IPS-15b (cell line): ENCODE data around the gene ALDH1B1.

ENCODE experiments used
- H3K27me3 ChIP-seq: one replicate; pipeline ENCODE4 v1.6.1; 2013; ENCODE audit warnings: low read length; ENCODE audit not compliant: control insufficient read depth, insufficient read depth
- H3K36me3 ChIP-seq: one replicate; pipeline ENCODE4 v1.6.1; 2013; ENCODE audit warnings: low read length; ENCODE audit not compliant: control insufficient read depth, insufficient read depth
- H3K4me1 ChIP-seq: one replicate; pipeline ENCODE4 v1.6.1; 2013; ENCODE audit warnings: mild to moderate bottlenecking, low read length; ENCODE audit not compliant: control insufficient read depth, insufficient read depth
- H3K4me3 ChIP-seq: one replicate; pipeline ENCODE4 v1.5.1; 2013; ENCODE audit warnings: low read depth, low read length
- H3K9ac ChIP-seq: one replicate; pipeline ENCODE4 v1.6.1; 2013; ENCODE audit warnings: low read depth, mild to moderate bottlenecking, low read length
- H3K9me3 ChIP-seq: one replicate; pipeline ENCODE4 v1.6.1; 2013; ENCODE audit warnings: mild to moderate bottlenecking, low read length; ENCODE audit not compliant: control insufficient read depth, insufficient read depth

Gene ALDH1B1

DNA sequence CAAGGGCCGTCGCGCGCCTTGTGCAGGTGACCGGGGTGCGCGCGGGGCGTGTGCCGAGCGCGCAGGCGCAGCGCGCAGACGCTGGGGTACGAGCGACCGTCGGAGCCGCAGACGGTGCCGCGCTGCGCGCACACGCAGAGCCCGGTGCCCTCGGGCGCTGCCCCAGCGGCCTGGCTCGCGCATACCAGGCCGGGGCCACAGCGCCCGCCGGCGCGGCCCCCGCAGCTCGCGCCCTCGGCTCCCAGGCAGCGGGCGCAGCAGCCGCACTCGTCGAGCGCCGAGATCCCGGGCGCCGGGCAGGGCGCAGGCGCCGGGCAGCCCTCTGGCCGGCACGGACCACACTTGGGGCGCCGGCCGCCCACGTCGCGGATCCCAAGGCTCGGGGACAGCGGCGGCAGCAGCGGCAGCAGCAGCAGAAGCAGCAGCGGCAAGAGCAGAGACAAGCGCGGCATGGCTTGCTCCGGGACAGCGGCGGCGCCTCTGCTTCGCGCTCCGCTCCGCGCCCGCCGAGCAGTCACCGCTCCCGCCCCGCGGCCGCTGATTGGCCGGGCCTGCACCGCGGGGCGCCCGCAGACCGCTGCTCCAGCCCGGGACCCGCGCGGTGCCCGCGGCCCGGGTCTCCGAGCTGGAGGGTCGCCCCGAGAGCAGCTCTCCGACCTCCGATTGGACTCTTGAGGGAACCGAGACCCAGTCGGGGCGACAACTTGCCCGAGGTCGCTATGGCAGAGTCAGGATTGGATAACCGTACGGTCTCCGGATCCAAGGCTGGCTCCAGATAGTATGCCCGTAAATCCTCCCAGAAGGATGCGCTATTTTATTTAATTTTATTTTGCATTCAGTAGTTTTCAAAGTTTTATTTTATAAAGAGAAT is 31.7 kb downstream of the ALDH1B1 start, which contains the start of gene IGFBPL1:
Gene IGFBPL1 (minus strand): TSS at position 482 of the 871 bp plus-strand sequence. CDS start 30 bp downstream, at position 452.
- no peak within 1 kb of the TSS for H3K9ac ChIP-seq
- no peaks in the 10 kb centered on the region for H3K9me3 ChIP-seq
- H3K27me3 ChIP-seq, result peaks cover 49% of the 10 kb centered on the region
- H3K36me3 ChIP-seq, result no peaks in the 10 kb centered on the region
- H3K4me3 ChIP-seq, result peak within 1 kb of the TSS; percentile 60
- peaks cover 6% of the 10 kb centered on the region for H3K4me1 ChIP-seq

GRCh38 chr9:38424918-38425317 is 32.4 kb downstream of the ALDH1B1 start:
- Histone ChIP-seq H3K27me3 (peaks cover 51% of the 10 kb centered on the region), H3K9me3 (no peaks in the 10 kb centered on the region), H3K4me1 (peaks cover 6% of the 10 kb centered on the region), H3K4me3 (peak overlapping the region; percentile 60), H3K36me3 (no peaks in the 10 kb centered on the region), H3K9ac (no peak overlapping the region)

DNA sequence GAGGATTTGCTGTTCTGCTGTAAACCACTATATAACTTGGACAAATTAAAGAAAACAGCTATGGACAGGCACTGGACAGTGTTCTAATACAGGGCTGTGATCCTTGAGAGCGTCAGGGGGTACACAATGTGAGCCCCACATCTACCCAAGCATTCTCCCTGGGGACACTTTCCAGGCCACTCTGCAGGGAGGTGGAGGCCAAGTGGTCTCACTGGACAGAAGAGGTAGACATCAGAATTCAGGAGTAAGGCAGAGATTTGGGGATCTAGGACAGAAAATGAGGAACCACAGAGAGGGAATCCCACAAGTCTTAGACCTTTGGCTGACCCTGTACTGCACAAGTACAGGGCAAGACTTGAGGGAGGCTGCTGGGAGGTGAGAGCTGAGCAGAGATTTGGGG is 35.6 kb downstream of the ALDH1B1 start:
- H3K4me3 ChIP-seq, result no peak overlapping the region
- no peak overlapping the region for H3K9ac ChIP-seq
- H3K36me3 ChIP-seq, result no peaks in the 10 kb centered on the region
- H3K27me3 ChIP-seq, result peaks cover 54% of the 10 kb centered on the region
- H3K9me3 ChIP-seq, result no peaks in the 10 kb centered on the region
- peaks cover 4% of the 10 kb centered on the region for H3K4me1 ChIP-seq

GRCh38 chr9:38431116-38431515 is 38.6 kb downstream of the ALDH1B1 start:
- no peaks in the 10 kb centered on the region for H3K36me3 ChIP-seq
- peaks cover 31% of the 10 kb centered on the region for H3K27me3 ChIP-seq
- no peaks in the 10 kb centered on the region for H3K9me3 ChIP-seq
- H3K4me3 ChIP-seq, result no peak overlapping the region
- H3K4me1 ChIP-seq, result no peaks in the 10 kb centered on the region
- no peak overlapping the region for H3K9ac ChIP-seq

GRCh38 chr9:38432922-38433510 is 40.5 kb downstream of the ALDH1B1 start:
- H3K36me3 ChIP-seq, result no peaks in the 10 kb centered on the region
- H3K4me1 ChIP-seq, result peaks cover 2% of the 10 kb centered on the region
- no peaks in the 10 kb centered on the region for H3K9me3 ChIP-seq
- H3K4me3 ChIP-seq, result no peak overlapping the region
- H3K27me3 ChIP-seq, result peaks cover 16% of the 10 kb centered on the region
- no peak overlapping the region for H3K9ac ChIP-seq

DNA sequence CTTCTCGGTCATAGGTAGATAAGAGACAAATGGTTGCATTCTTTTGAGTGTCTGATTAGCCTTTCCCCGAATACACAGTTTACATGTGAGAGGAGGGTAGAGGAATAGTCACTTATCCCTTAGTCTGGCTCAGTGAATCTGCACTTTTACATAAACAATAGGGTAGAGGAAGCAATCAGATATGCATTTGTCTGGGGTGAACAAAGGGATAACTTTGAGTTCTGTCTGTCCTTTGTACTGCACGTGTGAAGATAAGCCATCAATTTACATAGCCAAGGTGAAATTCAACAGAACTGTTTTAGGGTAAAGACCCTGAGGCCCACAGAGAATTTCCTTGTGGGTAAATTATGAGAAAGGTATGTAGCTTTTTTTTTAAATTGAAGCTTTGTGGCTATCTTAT is 41.9 kb downstream of the ALDH1B1 start:
- H3K9ac ChIP-seq, result no peak overlapping the region
- peaks cover 2% of the 10 kb centered on the region for H3K4me1 ChIP-seq
- no peak overlapping the region for H3K4me3 ChIP-seq
- peaks cover 12% of the 10 kb centered on the region for H3K27me3 ChIP-seq
- H3K36me3 ChIP-seq, result no peaks in the 10 kb centered on the region
- H3K9me3 ChIP-seq, result no peaks in the 10 kb centered on the region

- H3K4me1 ChIP-seq, result peaks cover 2% of the 10 kb centered on the region
- H3K9ac ChIP-seq, result no peak overlapping the region
- H3K36me3 ChIP-seq, result no peaks in the 10 kb centered on the region
- H3K9me3 ChIP-seq, result no peaks in the 10 kb centered on the region
- peaks cover 9% of the 10 kb centered on the region for H3K27me3 ChIP-seq
- H3K4me3 ChIP-seq, result no peak overlapping the region
These were observed 42.4 kb downstream of the ALDH1B1 start for GRCh38 chr9:38434853-38435252.

DNA sequence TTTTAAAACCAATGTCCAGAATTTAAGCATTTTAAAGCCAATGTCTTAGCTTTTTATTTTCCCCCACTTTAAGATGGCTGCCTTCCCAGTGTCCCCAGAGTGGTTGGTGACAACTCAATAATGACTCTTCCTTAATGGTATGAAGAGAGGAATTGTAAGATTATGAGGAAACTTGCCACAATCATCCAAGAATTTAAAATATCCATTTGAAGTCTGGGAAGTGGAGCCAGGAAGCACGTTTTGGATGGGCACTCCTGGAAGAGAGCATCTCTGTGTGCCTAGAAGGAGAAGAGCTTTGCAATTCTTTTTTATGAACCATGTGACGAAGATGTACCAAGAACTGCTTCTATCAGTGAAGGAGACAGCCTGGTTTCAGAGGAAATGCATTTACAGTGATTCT is 43.0 kb downstream of the ALDH1B1 start:
- Histone ChIP-seq H3K9ac (no peak overlapping the region), H3K4me3 (no peak overlapping the region), H3K9me3 (no peaks in the 10 kb centered on the region), H3K36me3 (no peaks in the 10 kb centered on the region), H3K27me3 (peaks cover 7% of the 10 kb centered on the region), H3K4me1 (peaks cover 2% of the 10 kb centered on the region)

- Histone ChIP-seq H3K9me3 (no peaks in the 10 kb centered on the region), H3K4me1 (peaks cover 2% of the 10 kb centered on the region), H3K9ac (no peak overlapping the region), H3K4me3 (no peak overlapping the region), H3K36me3 (no peaks in the 10 kb centered on the region), H3K27me3 (peaks cover 7% of the 10 kb centered on the region)
These were observed 44.2 kb downstream of the ALDH1B1 start for GRCh38 chr9:38436708-38437107.

- Histone ChIP-seq H3K27me3 (peaks cover under 1% of the 10 kb centered on the region), H3K9me3 (no peaks in the 10 kb centered on the region), H3K4me1 (peaks cover 2% of the 10 kb centered on the region), H3K36me3 (no peaks in the 10 kb centered on the region), H3K9ac (no peak overlapping the region), H3K4me3 (no peak overlapping the region)
These were observed 44.8 kb downstream of the ALDH1B1 start for GRCh38 chr9:38437193-38437823.

GRCh38 chr9:38439291-38439915 is 46.9 kb downstream of the ALDH1B1 start:
- Histone ChIP-seq H3K4me3 (no peak overlapping the region), H3K36me3 (no peaks in the 10 kb centered on the region), H3K9ac (no peak overlapping the region), H3K4me1 (peaks cover 2% of the 10 kb centered on the region), H3K27me3 (no peaks in the 10 kb centered on the region), H3K9me3 (no peaks in the 10 kb centered on the region)
